Caki2 (cell line): Measurements from ENCODE around the gene SMAD6. TPM values are rescaled to one million over a fixed set of nuclear protein-coding genes. Genes with fewer than 3 reads are reported as not detected.
A peak's percentile ranks its signal among the peaks of the same experiment; 100 is the strongest.

Source experiments
- DNase-seq: peaks from one replicate; pipeline ENCODE4 v3.0.0-alpha.2; 2015; ENCODE audit warnings: low read depth
- in situ Hi-C: cut with HindIII; loops from 2 replicates; pipeline ENCODE4 v1.10.0; 2016; ENCODE audit warnings: low sequenced_read_pairs, low pct_unique_long_range_greater_than_20kb, mixed read lengths
- total RNA-seq: library from RNA; depleted of rRNA; stranded (reverse); fragments of >200 nt; shearing (Covaris generic); gene quantifications from 2 replicates; pipeline ENCODE4 v1.2.3, GENCODE V29; 2014; ENCODE audit warnings: low replicate concordance; rRNA removed

Gene SMAD6
- total RNA-seq = 53.7 and 64.5 TPM in 2 replicates

- in situ Hi-C loops = no loop called here
- DNase-seq = peak; percentile 98
Observed at GRCh38 chr15:66702035-66702786, at the start of gene SMAD6. TSS of gene SMAD6 (plus strand) at chr15:66702236. CDS start at chr15:66703259, 1,023 bp downstream.

- DNase-seq = no peak
- in situ Hi-C loops = no loop called here
Observed at GRCh38 chr15:66652806-66653205, 49.2 kb upstream of the SMAD6 start.

GRCh38 chr15:66653398-66653797, 48.6 kb upstream of the SMAD6 start:
- in situ Hi-C loops = no loop called here

GRCh38 chr15:66653852-66654251, 48.2 kb upstream of the SMAD6 start:
- in situ Hi-C loops = no loop called here
- DNase-seq = no peak

More at GRCh38 chr15:66653398-66653797, 48.6 kb upstream of the SMAD6 start:
- no peak for DNase-seq

GRCh38 chr15:66654361-66654738, 47.7 kb upstream of the SMAD6 start:
- no peak for DNase-seq
- in situ Hi-C loops = no loop called here

- DNase-seq = no peak
- in situ Hi-C loops = no loop called here
Observed at GRCh38 chr15:66654739-66655375, 47.2 kb upstream of the SMAD6 start.

GRCh38 chr15:66655511-66655910, 46.5 kb upstream of the SMAD6 start:
- DNase-seq = no peak
- in situ Hi-C loops = no loop called here

- no peak for DNase-seq
- in situ Hi-C loops = no loop called here
Observed at GRCh38 chr15:66655997-66656396, 46.0 kb upstream of the SMAD6 start.

- DNase-seq = no peak
Observed at GRCh38 chr15:66657185-66658020, 44.6 kb upstream of the SMAD6 start.

GRCh38 chr15:66658044-66658443, 44.0 kb upstream of the SMAD6 start:
- DNase-seq = no peak
- in situ Hi-C loops = no loop called here

More at GRCh38 chr15:66657185-66658020, 44.6 kb upstream of the SMAD6 start:
- in situ Hi-C loops = no loop called here

- in situ Hi-C loops = no loop called here
- no peak for DNase-seq
Observed at GRCh38 chr15:66658855-66659254, 43.2 kb upstream of the SMAD6 start.

GRCh38 chr15:66659384-66659783, 42.7 kb upstream of the SMAD6 start:
- no peak for DNase-seq
- in situ Hi-C loops = no loop called here

GRCh38 chr15:66661432-66662096, 40.5 kb upstream of the SMAD6 start:
- in situ Hi-C loops = no loop called here
- DNase-seq = no peak

GRCh38 chr15:66662522-66662921, 39.5 kb upstream of the SMAD6 start:
- in situ Hi-C loops = no loop called here
- DNase-seq = no peak

GRCh38 chr15:66663664-66664063, 38.4 kb upstream of the SMAD6 start:
- in situ Hi-C loops = no loop called here
- DNase-seq = no peak

GRCh38 chr15:66670175-66670574, 31.9 kb upstream of the SMAD6 start:
- in situ Hi-C loops = no loop called here
- DNase-seq = no peak

GRCh38 chr15:66670762-66671580, 31.1 kb upstream of the SMAD6 start:
- peak; percentile 72 for DNase-seq
- in situ Hi-C loops = no loop called here

GRCh38 chr15:66672867-66673266, 29.2 kb upstream of the SMAD6 start:
- DNase-seq = no peak
- in situ Hi-C loops = no loop called here
